ENCODE measurements around the gene STK32C.
"Not testable (repeated sequence)": the region's sequence is repeated elsewhere in the genome, so short reads cannot be mapped to it uniquely, and the experiment has no call there.

The STK32C gene

GRCh38 chr10:132320654-132321469 lies 13.1 kb upstream of the STK32C start:
- TF ChIP-seq CTCF (IDR thresholded peaks at IDR 0.05; ENCODE audit: low read length, missing control alignments), result no peak
- H3K4me3 ChIP-seq (replicated peaks; ENCODE audit: low read depth, low read length), result no peak overlapping the region
- no peak for DNase-seq (ENCODE audit: low read depth)

- TF ChIP-seq CTCF (IDR thresholded peaks at IDR 0.05; ENCODE audit: low read length, missing control alignments), result no peak
- DNase-seq (ENCODE audit: low read depth), result peak; percentile 85
- no peak overlapping the region for H3K4me3 ChIP-seq (replicated peaks; ENCODE audit: low read depth, low read length)
Measured at GRCh38 chr10:132319853-132320653, 12.3 kb upstream of the STK32C start.

- not testable (repeated sequence) for H3K4me3 ChIP-seq (replicated peaks; ENCODE audit: low read depth, low read length); DNase-seq (ENCODE audit: low read depth)
Measured at GRCh38 chr10:132317477-132317876, 9.7 kb upstream of the STK32C start.

GRCh38 chr10:132316133-132316532 lies 8.4 kb upstream of the STK32C start:
- no peak for TF ChIP-seq CTCF (IDR thresholded peaks at IDR 0.05; ENCODE audit: low read length, missing control alignments)
- H3K4me3 ChIP-seq (replicated peaks; ENCODE audit: low read depth, low read length), result no peak overlapping the region
- no peak for DNase-seq (ENCODE audit: low read depth)

- DNase-seq (ENCODE audit: low read depth), result not testable (repeated sequence)
Measured at GRCh38 chr10:132314881-132315280, 7.1 kb upstream of the STK32C start.

DNA sequence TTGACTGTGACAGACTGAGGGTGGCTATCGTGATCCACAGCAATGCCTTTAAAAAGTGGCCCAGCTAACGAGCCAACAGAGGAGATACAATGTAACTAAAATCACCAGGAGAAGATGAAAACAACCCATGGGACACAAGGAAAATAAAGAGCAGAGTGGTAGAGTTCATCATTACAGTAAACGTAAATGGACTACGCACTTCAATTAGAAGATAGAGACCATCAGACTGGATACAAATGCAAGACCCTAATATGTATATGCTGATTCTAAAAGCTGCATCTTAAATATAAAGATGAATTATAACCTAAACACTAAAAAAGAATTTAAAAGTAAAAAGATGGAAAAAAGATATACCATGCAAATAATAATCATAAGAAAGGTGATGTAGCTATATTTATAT lies 6.6 kb upstream of the STK32C start:
- H3K4me3 ChIP-seq (replicated peaks; ENCODE audit: low read depth, low read length), result no peak overlapping the region
- DNase-seq (ENCODE audit: low read depth), result no peak
- TF ChIP-seq CTCF (IDR thresholded peaks at IDR 0.05; ENCODE audit: low read length, missing control alignments), result no peak

More at GRCh38 chr10:132314881-132315280, 7.1 kb upstream of the STK32C start:
- H3K4me3 ChIP-seq (replicated peaks; ENCODE audit: low read depth, low read length), result not testable (repeated sequence)

DNA sequence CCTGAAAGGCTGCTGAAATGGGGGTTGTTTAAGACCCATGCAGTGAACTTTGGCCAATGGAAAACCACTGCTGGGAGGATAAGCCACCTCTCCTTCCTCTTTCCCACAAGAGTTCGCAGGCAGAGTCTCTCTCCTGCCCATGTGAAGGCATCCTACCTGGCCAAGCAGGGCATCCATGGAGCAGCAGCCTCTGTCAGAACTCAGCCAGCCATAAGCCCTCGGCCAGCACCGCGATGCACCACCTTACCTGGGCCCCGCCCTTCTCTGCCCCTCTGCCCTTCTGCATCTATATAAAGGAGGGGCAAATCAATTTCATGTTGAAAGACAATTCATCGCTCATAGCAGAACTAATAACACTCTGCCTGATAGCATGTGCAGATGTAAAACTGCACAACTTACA lies 6.1 kb upstream of the STK32C start:
- DNase-seq (ENCODE audit: low read depth), result no peak
- TF ChIP-seq CTCF (IDR thresholded peaks at IDR 0.05; ENCODE audit: low read length, missing control alignments), result no peak
- no peak overlapping the region for H3K4me3 ChIP-seq (replicated peaks; ENCODE audit: low read depth, low read length)

Measured in fibroblast of pulmonary artery (primary cell).